NCI-H1417 (cell line): Measurements from ENCODE around the gene UBLCP1.
"Not testable (repeated sequence)": the region's sequence is repeated elsewhere in the genome, so short reads cannot be mapped to it uniquely, and the experiment has no call there.

Experiments
- DNase-seq, 3 experiments: peaks; one replicate each; lab custom pipeline; 2025; lab: John Stamatoyannopoulos, UW

The UBLCP1 gene

GRCh38 chr5:159252195-159252594 is 10.9 kb upstream of the UBLCP1 start:
- DNase-seq, result no peak

GRCh38 chr5:159257007-159257406 is 6.1 kb upstream of the UBLCP1 start:
- no peak for DNase-seq

- DNase-seq, result no peak
Observed at GRCh38 chr5:159257629-159258283, 5.3 kb upstream of the UBLCP1 start.

- DNase-seq, result no peak
Observed at GRCh38 chr5:159258361-159258760, 4.7 kb upstream of the UBLCP1 start.

- DNase-seq, result not testable (repeated sequence)
Observed at GRCh38 chr5:159260212-159260611, 2.9 kb upstream of the UBLCP1 start.

- DNase-seq, result peak in 2 of 3 experiments; percentile 53 to 75
Observed at GRCh38 chr5:159262472-159262858, 625 bp upstream of the UBLCP1 start.

- DNase-seq, result no peak
Observed at GRCh38 chr5:159263569-159263905, 447 bp downstream of the UBLCP1 start.

- DNase-seq, result not testable (repeated sequence)
Observed at GRCh38 chr5:159266764-159267163, 3.7 kb downstream of the UBLCP1 start.

- no peak for DNase-seq
Observed at GRCh38 chr5:159269723-159270122, 6.6 kb downstream of the UBLCP1 start.

- DNase-seq, result no peak
Observed at GRCh38 chr5:159273923-159274322, 10.8 kb downstream of the UBLCP1 start.

- no peak for DNase-seq
Observed at GRCh38 chr5:159274676-159275075, 11.6 kb downstream of the UBLCP1 start.

- peak; percentile 2 to 58 (median 4) for DNase-seq
Observed at GRCh38 chr5:159286420-159287035, 23.4 kb downstream of the UBLCP1 start.

GRCh38 chr5:159290741-159291140 is 27.7 kb downstream of the UBLCP1 start:
- no peak for DNase-seq

- DNase-seq, result no peak
Observed at GRCh38 chr5:159294921-159295320, 31.8 kb downstream of the UBLCP1 start.

- DNase-seq, result not testable (repeated sequence)
Observed at GRCh38 chr5:159297300-159297699, 34.2 kb downstream of the UBLCP1 start.

GRCh38 chr5:159301466-159301865 is 38.4 kb downstream of the UBLCP1 start:
- no peak for DNase-seq

- DNase-seq, result not testable (repeated sequence)
Observed at GRCh38 chr5:159301929-159302860, 39.1 kb downstream of the UBLCP1 start.

GRCh38 chr5:159303286-159303685 is 40.2 kb downstream of the UBLCP1 start:
- no peak for DNase-seq

GRCh38 chr5:159304961-159305595 is 42.0 kb downstream of the UBLCP1 start:
- DNase-seq, result no peak

- DNase-seq, result no peak
Observed at GRCh38 chr5:159309689-159310433, 46.8 kb downstream of the UBLCP1 start.

- DNase-seq, result peak; percentile 37 to 73 (median 60)
Observed at GRCh38 chr5:159310511-159310910, 47.4 kb downstream of the UBLCP1 start.

GRCh38 chr5:159311063-159311462 is 48.0 kb downstream of the UBLCP1 start:
- DNase-seq, result peak in 2 of 3 experiments; percentile 16 to 47
